Activated CD4-positive, alpha-beta T cell treated with anti-CD3 and anti-CD28 coated beads, Interleukin-2, amount 50 U/mL, for 16 hours (primary cell): ENCODE measurements around the gene KLLN.
"Not testable (repeated sequence)": the region's sequence is repeated elsewhere in the genome, so short reads cannot be mapped to it uniquely, and the experiment has no call there.

Source experiments
- DNase-seq: peaks from one replicate; pipeline ENCODE4 v3.0.0-alpha.2; 2020

Gene KLLN

GRCh38 chr10:87865241-87865881 is 2.0 kb upstream of the KLLN start:
- peak; percentile 18 for DNase-seq

- peak; percentile 24 for DNase-seq
Measured at GRCh38 chr10:87864496-87865059, 1.2 kb upstream of the KLLN start.

- DNase-seq: peak; percentile 37
Measured at GRCh38 chr10:87863951-87864495, 690 bp upstream of the KLLN start.

GRCh38 chr10:87862679-87863052 is 667 bp downstream of the KLLN start:
- no peak for DNase-seq

- DNase-seq: peak; percentile 95
Measured at GRCh38 chr10:87861953-87862678, 1.2 kb downstream of the KLLN start.

GRCh38 chr10:87861566-87861952 is 1.8 kb downstream of the KLLN start:
- no peak for DNase-seq

GRCh38 chr10:87860816-87861403 is 2.4 kb downstream of the KLLN start:
- DNase-seq: no peak

- peak; percentile 52 for DNase-seq
Measured at GRCh38 chr10:87860156-87860795, 3.1 kb downstream of the KLLN start.

GRCh38 chr10:87855665-87856064 is 7.7 kb downstream of the KLLN start:
- not testable (repeated sequence) for DNase-seq

- not testable (repeated sequence) for DNase-seq
Measured at GRCh38 chr10:87855247-87855646, 8.1 kb downstream of the KLLN start.

GRCh38 chr10:87852089-87852488 is 11.2 kb downstream of the KLLN start:
- no peak for DNase-seq

- peak; percentile 56 for DNase-seq
Measured at GRCh38 chr10:87850742-87851205, 12.6 kb downstream of the KLLN start.

GRCh38 chr10:87849001-87849400 is 14.3 kb downstream of the KLLN start:
- no peak for DNase-seq

GRCh38 chr10:87847550-87847949 is 15.8 kb downstream of the KLLN start:
- no peak for DNase-seq

- DNase-seq: not testable (repeated sequence)
Measured at GRCh38 chr10:87846711-87847110, 16.6 kb downstream of the KLLN start.

- no peak for DNase-seq
Measured at GRCh38 chr10:87846023-87846422, 17.3 kb downstream of the KLLN start.

GRCh38 chr10:87845624-87845998 is 17.7 kb downstream of the KLLN start:
- no peak for DNase-seq

GRCh38 chr10:87844837-87845623 is 18.3 kb downstream of the KLLN start:
- peak; percentile 31 for DNase-seq

- no peak for DNase-seq
Measured at GRCh38 chr10:87843714-87844113, 19.6 kb downstream of the KLLN start.

- DNase-seq: no peak
Measured at GRCh38 chr10:87842776-87843497, 20.4 kb downstream of the KLLN start.

- no peak for DNase-seq
Measured at GRCh38 chr10:87842220-87842641, 21.1 kb downstream of the KLLN start.
